NCI-H1092 (cell line): ENCODE measurements around the gene ITPRID2.
"Not testable (repeated sequence)": the region's sequence is repeated elsewhere in the genome, so short reads cannot be mapped to it uniquely, and the experiment has no call there.

Experiments used
- DNase-seq: peaks from one replicate; lab custom pipeline; 2025; lab: John Stamatoyannopoulos, UW

ITPRID2 gene

DNA sequence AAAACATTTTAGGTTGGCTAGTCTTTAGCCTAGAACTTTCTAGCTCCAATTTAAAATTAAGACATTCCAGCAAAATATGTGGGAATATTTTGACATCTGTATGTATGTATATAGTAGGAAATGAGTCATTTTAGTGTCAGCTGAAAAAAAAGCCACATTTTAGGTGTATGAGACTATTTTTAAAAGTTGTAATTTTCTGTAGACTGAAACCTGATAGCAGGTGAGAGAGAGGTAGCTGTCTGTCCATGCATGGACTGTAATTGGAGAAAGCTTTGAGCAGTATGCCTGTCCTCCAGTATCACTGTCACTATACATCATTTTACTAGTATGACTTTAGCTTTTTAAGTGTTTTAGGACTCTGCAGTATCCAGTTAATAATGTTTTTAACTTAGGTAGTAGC lies 68.0 kb downstream of the ITPRID2 start:
- DNase-seq, result no peak

DNA sequence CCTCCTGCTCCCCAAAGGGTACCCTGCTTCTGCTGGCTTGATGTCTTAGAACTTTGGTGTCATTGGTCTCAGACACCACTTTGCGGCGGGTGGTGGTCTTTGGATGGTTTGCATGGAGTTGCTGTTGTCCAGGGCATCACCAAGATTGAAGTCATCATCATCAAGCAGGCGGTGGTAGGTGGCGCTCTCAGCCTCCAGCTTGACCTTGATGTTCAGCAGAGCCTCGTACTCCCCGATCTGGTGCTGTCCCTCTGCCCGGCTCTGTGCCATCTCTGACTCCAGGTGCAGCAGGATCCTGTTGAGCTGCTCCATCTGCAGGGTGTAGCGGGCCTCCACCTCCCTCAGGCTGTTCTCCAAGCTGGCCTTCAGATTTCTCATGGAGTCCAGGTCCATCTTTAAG lies 69.6 kb downstream of the ITPRID2 start:
- DNase-seq, result not testable (repeated sequence)

DNA sequence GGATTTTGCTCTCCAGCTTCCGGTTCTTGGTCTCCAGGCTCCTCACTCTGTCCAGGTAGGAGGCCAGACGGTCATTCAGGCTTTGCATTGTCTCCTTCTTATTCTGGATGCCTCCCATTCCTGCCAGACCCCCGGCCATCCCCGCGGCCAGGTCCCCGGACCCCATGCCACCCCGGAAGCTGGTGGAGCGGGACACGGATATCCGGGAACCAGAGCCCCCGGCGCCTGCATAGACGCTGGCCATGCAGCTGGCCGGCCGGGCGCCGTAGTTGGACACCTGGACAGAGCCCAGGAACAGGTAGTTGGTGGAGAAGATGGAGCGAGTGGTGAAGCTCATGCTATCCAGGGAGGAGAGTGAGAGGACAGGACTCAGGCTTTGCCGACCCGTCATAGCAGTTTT lies 70.6 kb downstream of the ITPRID2 start:
- no peak for DNase-seq

- DNase-seq, result no peak
These were observed 78.7 kb downstream of the ITPRID2 start for GRCh38 chr2:181970160-181970794.

DNA sequence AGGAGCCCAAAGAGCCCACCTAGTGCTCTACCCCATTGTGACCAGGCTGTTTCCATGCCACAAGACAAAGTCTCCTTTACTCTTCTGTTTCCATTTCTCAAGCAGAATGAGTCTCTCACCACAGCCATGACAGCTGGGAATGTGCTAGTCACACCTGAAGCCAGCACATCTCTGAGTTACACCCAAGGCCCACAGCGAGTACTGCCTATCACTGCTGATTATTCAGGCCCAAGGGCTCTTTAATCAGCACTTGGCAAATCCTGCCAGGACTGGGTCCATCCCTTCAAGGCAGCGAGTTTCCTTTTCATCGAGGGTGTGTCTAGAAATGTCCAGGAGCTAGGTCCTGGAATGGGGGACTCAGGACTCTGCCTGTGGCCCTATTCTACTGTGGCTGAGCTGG lies 79.5 kb downstream of the ITPRID2 start:
- DNase-seq, result no peak

DNA sequence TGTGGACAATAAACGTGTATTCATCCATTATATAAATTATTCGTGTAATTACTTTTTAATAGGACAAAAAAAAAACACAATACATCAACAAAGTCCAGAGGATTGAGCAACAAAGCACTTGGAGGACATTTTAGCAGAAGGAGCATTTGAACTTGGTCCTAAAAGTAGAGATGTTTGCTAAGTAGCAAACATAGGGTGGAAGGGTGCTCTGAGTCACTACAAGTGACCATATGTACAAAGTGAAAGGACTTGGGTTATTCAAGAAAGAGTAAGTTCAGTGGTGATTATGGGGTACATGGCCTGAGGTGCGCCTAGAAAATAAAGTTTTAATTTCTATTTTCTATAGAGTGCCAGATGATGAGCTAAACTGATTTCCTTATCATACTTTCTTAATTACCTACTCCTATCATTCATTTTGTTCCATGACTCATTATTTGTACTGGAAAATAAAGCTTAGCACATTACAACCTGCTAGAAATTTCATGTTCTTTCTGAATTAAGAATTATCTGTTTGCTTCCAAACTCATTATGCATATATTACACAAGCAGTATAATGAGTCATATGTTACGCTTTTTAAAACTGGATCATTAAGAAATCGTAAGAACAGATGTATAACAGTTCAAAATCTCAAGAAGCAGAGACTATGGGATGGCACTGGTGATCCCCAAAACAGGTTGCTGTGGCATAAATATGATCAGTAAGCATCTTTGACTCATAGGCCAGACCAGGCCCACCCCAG lies 81.1 kb downstream of the ITPRID2 start:
- DNase-seq, result no peak

- DNase-seq, result no peak
These were observed 81.7 kb downstream of the ITPRID2 start for GRCh38 chr2:181973171-181973783.

DNA sequence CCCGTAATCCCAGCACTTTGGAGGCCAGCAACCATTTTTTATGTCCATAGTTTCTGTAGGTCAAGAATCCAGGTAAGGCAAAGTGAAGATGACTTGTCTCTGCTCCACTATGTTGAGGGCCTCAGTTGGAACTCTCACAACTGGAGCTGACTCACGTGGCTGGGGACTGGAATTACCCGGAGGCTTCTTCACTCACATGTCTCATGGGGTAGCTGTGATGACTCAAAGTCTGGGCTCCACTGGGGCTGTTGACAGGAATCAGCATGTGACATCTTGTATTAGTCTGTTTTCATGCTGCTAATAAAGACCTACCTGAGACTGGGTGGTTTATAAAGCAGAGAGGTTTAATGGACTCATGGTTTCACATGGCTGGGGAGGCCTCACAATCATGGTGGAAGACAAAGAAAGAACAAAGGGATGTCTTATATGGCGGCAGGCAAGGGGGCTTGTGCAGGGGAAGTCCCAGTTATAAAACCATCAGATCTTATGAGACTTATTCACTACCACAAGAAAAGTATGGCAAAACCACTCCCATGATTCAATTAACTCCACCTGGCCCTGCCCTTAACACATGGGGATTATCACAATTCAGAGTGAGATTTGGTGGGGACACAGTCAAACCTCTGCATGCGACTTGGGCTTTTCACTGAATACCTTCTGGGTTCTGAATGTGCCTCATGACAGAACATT lies 86.3 kb downstream of the ITPRID2 start:
- no peak for DNase-seq

DNA sequence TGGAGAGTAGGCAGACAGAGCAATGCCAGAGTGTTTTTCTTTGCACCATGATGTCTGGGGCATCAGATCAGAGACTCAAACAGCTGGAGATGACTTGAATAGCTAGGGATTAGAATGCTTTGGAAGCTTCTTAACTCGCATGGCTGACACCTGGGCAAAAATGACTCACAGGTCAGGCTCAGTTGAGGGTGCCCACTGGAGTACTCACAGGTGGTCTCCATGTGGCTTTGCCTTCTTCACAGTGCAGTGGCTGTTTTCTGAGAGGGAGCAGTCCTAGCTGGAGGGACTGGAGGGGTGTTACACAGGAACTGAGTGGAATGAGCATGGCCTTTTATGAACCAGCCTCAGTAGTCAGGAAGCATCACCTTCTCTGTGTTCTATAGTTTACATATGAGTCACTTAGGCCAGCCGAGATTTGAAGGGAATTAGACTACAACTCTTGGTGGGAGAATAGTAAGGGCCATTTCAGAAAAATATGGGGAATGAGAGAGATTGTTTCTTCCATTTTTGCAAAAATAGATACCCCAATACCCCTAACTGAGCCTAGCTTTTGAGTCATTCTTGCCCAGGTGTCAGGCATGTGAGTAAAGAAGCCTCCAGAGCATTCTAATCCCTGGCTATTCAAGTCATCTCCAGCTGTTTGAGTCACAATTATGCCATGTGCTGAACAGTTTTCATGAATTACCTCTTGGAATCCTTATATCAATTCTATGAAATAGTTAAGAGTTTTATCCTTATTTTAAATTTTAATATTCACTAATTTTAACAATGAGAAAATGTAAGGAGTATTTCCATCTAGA lies 87.0 kb downstream of the ITPRID2 start:
- DNase-seq, result no peak
